Measurements from ENCODE around the gene FBLN5.

The FBLN5 gene

DNA sequence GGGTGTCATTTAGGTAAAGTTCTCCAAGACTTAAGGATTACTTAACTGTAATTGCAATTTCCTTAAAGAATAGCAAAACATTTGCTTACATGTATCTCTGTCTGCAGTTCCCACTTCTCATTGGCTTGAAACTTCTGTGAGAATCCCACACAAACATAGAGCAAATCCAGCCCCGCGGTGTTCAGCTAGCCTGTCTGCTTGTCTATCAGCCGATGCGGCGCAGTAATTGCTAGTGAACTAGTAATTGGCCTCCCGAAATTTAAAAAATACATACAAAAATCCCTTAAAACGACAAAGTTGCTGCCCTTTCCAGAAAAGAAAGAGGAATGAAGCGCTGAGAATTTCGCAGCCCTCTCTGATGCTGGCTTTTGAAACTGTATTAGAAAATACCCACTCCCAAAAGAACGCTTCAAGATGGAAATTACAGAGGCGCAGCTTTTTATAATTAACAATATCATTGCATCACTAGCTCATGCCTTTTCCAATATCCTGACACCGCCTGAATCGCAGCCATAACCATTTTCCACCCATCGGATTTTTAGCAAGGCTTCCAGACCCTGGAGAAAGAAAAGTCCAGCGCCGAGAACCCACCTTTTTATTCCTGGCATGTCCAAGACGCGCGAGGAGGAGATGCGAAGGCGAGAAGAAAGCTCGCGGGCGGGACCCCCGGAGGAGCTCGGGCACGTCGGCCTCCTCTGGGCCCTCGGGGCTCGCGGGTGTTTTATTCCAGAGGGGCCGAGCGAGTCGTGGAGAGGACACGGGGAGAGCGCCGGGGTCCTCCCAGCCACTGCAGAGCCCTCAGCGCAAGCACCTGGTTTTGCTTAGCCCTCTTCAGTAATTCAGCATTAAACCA, 646 bp downstream of the FBLN5 start:
- DNase-seq (ENCODE audit: insufficient read length, low spot score), result no peak

DNA sequence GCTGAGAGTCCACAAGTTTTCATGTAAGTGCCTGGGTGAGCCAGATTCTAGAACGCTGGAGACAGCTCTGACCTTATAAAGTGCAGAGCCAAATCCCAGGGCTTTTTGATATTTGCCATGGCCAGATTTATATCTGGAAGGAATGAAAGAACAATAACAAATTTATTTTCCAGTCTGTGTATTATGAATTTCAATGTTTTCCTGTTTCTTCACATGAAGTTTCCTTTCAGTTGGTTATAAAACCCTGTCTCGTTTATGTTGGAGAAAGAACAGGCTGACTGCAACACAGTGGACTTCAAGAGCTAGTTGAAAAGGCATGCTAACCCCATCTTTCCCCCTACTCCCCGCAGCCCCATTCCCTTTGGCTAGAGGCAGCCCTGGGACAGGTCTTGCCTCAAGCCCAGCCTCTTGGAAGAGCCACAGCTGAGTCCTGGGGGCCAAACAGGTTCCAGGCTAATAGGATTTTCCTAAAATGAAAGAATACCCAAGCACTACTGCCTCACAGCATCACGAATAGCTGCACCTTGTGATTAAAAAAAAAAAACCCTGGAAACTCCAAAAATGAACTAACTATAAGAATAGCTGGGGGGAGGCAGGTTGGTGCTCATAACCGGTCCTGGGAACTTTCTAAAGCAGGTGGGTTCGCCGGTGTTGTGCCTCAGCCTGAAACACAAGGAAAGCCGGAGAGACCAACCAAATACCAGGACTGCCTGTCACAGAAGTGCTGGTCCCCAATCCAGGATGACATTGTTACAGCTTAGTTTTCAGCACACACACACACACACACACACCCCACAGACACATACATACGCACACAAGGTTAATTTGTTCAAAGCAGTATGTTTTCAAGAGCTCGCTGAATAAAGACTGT, 1.5 kb downstream of the FBLN5 start:
- FAIRE-seq (no peak), DNase-seq (ENCODE audit: insufficient read length, low spot score) (no peak)

More for the DNA sequence above, 646 bp downstream of the FBLN5 start:
- FAIRE-seq, result no peak

DNA sequence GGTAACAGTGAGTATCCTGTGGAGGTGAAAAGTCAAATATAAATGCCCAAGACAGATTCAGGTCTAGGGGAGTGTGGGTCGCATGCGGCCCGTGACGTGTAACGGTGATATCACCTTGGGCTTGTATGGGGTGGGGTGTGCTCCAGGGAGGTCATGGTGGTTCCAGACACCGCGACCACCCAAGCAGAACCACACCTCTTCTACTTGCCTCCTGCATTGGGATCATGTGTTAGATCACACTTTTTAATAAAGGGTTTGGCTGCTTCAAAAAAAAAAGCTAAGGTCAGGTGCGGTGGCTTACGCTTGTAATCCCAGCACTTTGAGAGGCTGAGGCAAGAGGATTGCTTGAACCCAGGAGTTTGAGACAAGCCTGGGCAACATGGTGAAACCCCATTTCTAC, 4.5 kb downstream of the FBLN5 start:
- FAIRE-seq, result no peak
- no peak for DNase-seq (ENCODE audit: insufficient read length, low spot score)

DNA sequence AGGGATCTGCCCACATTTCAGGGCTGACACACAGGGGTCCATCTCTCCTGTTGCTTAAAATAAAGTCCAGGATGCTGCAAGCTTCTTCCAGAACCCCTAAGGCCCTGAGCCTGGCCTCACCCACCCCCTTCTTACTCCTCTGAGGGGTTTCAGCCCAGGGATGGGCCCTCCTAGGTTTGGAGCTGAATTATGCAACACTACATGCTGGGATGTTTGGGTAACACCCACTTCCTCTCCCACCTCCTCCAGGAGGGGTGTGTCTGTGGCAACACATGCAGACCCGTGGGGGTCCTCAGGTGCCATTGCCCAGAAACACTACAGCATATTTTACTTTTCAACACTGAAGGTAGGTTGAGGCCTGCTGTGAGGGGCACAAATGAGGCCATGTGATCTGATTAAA, 5.4 kb downstream of the FBLN5 start:
- DNase-seq (ENCODE audit: insufficient read length, low spot score) (no peak), FAIRE-seq (no peak)

DNA sequence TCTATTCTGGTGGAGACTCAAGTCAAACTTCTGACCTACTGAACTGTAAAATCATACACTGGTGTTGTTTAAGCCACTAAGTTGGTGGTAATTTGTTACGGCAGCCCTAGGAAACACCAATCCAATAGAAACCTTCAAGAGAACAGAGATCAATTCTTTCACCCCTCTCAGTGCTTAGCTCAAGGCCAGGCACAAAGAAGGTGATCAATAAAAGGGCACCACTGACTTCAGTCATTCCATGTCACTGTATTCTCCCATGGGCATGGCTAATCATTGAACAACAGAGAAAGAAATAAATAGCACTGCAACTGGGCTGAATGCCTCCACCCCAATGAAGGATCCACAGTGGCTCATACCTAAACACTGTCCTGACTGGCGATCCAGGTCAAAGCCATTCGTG, 7.3 kb downstream of the FBLN5 start:
- FAIRE-seq (no peak), DNase-seq (ENCODE audit: insufficient read length, low spot score) (no peak)

DNA sequence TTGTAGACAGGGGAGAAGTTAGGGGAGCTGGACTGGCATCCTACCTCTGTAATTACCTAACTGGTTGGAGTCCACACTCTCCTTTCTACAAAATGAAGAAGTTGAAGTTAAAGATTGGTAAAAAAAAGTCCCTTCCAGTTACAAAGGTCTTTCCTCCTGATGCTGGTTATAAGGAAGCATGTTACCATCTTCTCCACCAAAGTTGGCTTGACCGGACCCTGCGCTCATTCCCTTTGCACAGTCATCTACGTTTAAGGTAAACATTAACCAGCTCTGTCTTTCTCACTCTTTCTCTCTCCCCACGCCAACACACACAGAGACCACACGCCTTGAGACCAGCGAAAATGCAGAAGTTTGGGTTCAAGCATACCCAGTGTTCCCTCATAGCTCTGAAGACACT, 11.9 kb downstream of the FBLN5 start:
- no peak for FAIRE-seq
- DNase-seq (ENCODE audit: insufficient read length, low spot score), result no peak

DNA sequence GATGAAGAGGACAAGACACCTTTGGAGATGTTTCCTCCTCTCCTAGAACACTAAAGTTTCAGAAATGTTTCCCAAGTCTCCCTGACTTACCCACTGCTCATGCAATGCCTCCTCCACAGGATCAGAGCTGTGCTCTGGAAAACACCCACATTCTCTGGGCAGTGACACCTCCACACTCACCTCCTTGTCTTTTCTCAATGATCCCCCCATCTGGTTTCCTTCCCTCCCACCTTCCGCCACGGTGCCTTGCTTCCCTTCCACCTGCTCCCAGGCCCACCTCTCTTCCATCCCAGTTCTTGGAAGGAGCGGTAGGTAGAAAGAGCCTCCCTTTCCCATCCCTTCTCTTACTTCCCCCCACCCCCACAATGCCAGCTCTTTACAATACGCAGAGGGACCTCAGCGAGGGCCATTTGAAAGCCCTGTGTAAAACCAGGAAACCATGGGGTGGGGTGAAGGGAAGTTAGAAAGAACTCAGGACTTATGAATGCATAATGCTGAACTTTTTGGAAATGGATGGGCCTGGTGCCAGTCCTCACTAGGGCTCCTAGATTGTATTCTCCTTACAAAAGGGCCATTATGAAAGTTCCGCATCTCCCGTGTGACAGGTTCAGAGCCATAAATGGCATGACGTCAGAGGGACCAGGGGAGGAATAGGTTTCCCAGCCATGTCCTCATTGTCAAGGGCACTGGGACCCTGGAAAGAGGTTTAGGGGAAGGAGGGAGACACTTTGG, 12.8 kb downstream of the FBLN5 start:
- no peak for DNase-seq (ENCODE audit: insufficient read length, low spot score)
- no peak for FAIRE-seq

DNA sequence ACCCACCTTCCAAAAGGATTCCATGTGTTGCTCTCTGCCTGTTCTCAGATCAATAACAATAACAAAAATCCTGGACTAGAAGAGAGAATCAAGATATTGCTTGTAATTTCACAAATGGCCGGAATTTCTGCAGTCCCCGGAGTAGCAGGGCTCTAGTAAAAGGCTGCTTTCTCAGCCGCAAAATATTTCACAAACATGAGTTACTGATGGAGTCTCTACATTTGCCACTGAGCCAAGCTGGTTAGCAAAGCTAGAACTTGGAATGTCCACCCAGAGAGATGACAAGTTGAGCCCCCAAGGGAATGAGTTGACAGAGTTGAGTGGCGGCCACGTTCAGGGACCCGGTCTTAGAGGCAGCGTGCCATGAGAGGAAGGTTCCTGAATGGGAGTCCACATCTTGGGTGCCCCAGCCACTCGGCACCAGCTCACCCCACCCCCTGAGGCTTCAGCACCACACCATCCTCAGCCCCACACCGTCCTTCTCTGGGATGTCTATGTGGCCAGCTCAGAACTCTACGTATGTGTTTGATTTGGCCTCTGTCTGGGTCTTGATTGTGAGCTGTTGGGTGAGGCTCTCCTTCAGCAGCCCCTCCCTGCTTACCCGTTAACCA, 15.9 kb downstream of the FBLN5 start:
- no peak for FAIRE-seq
- no peak for DNase-seq (ENCODE audit: insufficient read length, low spot score)

DNA sequence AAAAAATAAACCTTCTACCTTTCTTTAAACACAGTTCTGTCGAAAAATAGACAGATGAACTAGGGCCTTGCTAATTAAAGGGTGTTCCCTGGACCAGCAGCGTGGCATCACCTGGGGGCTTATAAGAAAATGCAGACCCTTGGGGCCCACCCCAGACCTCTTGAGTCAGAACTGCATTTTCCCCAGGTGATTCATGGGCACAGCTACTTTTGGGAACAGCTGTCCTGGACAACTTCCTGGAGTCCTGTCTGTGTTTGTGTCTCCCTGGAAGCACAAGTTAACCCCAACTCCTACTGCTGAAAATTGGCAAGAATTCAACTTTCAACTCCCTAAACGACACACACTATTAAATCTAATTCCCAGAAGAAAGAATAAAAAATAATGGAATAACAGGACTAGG, 17.8 kb downstream of the FBLN5 start:
- FAIRE-seq (no peak), DNase-seq (ENCODE audit: insufficient read length, low spot score) (no peak)

DNA sequence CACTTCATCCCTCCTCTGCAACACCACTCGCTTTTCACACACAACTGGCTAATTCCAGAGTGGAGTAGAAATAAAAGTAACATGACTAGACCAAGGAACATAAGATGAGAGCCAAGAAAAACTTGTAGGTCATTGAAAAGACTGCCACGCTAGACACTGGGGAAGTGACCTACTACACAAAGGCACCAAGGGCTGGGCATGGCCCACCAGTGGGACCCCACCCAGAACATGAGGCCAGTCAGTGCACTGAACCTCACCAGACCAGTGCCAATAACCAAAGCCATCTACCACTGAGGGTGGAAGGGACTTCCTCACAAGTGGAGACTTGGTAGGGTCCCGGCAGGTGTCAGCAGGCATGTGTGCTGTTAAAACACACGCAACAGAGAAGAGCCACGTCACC, 19.7 kb downstream of the FBLN5 start:
- no peak for FAIRE-seq
- DNase-seq (ENCODE audit: insufficient read length, low spot score), result no peak

DNA sequence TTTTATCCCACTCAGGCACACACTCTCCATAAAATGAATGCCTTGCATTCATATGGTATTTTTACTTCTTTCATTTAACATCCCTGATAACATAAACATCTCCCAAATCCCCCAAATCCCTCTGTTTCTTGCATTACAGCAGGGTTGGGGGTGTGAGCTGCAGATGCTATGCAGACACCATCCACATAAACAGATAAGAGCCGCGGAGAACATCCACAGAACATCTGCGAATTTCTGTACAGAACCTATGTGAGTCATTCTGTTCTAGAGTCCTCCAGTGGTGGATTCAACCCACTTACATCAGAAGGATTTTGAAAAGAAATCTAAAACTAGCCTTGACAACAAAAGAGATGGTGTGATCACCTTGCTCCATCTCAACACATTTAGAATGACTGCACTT, 20.3 kb downstream of the FBLN5 start:
- no peak for DNase-seq (ENCODE audit: insufficient read length, low spot score)
- FAIRE-seq, result no peak

DNA sequence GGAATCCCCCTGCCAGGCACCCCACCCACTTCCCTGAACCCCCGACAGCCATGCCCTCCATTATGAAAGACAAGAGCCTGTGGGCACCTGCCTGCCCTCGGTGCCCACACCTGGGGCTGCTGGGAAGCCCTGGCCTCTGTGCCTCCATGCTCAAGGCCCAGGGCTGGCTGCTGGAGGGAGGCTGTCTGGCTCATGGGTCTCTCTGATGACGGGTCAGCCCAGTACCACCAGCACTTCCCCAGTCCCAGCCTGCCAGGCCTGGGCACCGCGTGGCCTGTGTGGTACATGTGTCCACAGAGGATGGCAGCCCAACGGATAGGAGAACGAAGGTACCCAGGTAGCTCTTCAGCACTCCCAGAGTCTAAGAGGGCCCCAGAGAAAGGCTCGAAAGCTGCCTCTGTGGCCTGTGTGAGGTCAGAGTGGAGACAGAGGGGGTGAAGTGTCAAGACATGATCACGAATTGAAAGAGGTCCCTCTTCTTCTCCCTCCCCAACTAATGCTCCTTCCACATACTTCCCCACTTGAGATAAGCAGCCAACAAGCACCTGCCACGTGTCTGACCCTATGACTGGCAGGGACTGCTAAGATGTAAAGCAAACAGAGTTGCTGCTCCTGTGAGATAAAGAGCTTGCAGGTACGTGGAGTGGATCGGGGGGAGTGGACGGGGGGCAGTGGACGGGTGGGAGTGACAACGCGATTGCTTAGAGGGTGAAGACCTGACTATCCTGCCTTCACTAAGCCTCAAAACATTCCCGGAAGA, 21.2 kb downstream of the FBLN5 start:
- FAIRE-seq, result no peak

DNA sequence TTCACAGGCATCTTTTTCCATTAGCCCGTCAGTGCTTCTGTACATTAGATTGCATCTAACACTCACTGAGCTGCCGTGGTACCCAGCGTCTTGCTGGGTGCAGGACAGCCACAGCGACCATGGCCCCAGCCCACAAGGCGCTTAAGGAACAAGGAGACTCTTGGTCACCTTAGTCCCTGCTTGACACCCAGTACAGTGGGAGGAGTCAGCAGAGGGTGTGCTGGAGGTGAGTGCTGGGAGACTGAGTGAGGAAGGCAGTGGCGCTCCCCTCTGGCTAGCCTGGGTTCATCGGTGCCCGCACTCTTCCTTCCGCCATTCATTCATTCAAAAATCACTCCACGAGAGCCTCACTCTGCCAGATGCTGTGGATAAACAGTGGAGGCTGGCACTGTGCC, 21.8 kb downstream of the FBLN5 start:
- FAIRE-seq (no peak), DNase-seq (ENCODE audit: insufficient read length, low spot score) (no peak)

More for the DNA sequence above, 21.2 kb downstream of the FBLN5 start:
- no peak for DNase-seq (ENCODE audit: insufficient read length, low spot score)

DNA sequence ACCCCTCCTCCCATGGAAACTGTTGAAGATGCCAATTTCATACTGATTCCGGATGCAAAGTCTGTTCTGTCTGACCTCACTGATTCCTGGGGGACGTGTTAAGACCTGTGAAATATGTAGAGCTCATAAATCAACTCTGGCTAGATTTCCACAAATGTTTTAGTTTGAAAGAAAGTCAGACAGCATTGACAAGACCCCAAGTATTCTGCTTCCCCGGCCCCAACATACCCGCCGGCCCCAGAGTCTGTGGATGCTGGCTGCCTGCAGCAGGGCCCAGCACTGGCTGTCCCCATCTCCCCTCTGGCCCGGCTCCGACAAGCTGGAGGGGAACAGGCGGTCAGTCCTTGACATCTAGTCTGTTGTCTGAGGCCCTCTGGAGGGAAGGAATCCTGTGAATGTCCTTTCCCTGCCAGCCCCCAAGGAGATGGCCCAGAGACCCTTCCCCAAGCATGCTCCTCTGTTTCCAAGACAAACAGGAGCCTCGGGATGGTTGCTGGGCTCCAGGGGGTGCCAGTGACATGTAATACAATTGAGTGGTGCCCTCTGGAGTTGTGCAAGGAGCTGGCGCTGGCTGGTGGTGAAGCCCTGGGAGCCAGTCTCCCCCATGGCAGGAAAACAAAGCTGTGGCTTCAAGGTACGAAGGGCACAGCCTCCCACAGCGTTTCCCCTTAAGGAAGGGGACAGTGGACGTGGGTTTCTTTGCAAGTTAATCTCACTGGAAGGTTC, 22.3 kb downstream of the FBLN5 start:
- FAIRE-seq, result no peak

DNA sequence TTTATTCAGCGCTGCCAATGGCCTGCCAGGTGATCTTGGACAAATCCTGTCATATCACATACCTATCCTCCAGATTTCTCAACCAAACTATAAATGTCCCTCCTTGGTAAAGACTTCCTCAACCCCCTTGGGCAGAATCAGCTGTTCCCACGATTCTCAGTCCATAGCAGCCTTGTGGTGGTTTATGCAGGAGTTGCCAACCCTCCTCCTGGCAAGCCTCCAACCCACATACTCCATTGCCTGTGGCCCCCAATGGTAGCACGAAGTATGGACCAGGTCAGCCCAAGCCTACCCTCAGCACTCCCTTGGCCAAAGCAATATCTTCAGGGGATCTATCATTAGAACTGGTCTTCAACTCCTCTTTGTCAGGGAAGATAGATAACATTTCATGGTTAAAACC, 27.0 kb downstream of the FBLN5 start:
- FAIRE-seq (no peak), DNase-seq (ENCODE audit: insufficient read length, low spot score) (no peak)

More for the DNA sequence above, 22.3 kb downstream of the FBLN5 start:
- no peak for DNase-seq (ENCODE audit: insufficient read length, low spot score)

DNA sequence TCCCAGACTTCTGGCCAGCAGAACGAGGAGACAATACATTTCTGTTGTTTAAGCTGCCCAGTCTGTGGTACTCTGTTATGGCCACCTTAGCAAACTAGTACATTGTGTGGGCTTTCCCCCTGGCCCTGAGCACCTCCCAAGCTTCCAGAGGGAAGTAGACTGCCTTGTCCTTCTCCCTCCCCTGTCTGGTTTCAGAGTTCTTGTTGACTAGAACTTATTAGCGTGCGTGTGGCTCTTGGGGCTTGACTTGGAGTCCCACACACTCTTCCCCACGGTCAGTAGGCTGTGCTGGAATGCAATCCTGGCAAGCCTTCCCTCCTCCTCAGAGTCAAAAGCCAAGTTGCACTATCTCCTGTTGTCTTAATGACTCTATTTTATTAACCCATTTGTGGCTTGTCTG, 27.7 kb downstream of the FBLN5 start:
- FAIRE-seq (no peak), DNase-seq (ENCODE audit: insufficient read length, low spot score) (no peak)

DNA sequence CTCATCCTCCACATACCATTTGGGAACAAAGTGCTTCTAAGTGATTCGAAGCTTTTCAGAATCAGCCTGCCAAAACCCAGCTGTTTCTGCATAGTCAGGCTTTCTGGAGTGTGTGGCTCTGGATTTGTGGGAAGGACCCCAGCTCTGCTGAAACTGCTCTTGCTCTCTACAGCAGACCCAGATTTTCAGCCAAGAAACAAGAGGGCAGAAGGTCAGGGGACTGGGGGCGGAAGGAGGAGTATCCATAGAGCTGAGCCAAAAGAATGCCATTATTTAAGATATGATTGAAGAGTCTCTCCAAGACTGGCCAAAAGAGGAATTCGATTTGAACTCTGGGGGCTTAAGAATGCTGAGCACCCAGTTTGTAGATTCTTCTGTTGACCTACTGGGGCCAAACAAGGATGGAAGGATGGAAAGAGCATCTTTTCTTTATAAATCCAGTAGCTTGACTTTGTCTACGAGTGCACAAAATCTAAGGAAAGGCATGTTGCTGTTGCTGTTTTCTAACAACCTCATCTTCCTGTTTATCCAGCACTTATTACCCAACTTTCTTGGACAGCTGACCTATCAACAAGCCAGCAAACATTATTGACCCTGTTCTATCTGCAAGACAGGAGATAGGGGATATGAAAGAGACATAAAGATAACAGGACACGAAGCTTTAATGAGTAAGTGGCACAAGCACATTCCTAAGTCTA, 29.2 kb downstream of the FBLN5 start:
- no peak for DNase-seq (ENCODE audit: insufficient read length, low spot score)
- no peak for FAIRE-seq

DNA sequence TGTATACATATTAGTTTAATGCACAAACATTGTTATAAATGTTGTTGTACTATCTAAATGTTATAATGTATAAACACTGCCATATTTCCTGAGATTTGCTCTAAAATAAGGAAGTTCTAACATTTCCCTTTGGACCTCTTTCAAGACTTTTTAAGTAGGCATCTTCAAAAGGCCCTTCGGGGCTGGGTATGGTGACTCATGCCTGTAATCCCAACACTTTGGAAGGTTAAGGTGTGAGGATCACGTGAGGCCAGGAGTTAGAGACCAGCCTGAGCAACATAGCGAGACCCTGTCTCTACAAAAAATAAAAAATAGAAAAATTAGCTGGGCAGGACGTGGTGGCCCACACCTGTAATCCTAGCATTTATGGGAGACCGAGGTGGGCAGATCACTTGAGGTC, 35.5 kb downstream of the FBLN5 start:
- FAIRE-seq, result no peak
- no peak for DNase-seq (ENCODE audit: insufficient read length, low spot score)

Data from HTR-8/SVneo (cell line).